HepG2 (cell line): ENCODE measurements around the gene ZCCHC9. TPM values are rescaled to one million over a fixed set of nuclear protein-coding genes. Genes with fewer than 3 reads are reported as not detected.
A peak's percentile ranks its signal among the peaks of the same experiment; 100 is the strongest.

Source experiments
- ATAC-seq: fragments of 200-7000 bp; cut with Tn5 transposase; 3 replicates; pipeline ENCODE4 v1.9.1; 2020; ENCODE audit warnings: mild to moderate bottlenecking, moderate library complexity
- BruUV-seq: library from RNA; stranded (reverse); fragments of 400-500 nt; replicated peaks from 2 replicates; lab custom pipeline; 2021; lab: Mats Ljungman, UMichigan
- CTCF ChIA-PET: fragments of 300-600 bp; formaldehyde crosslinking; extraction: SDS; loops from one replicate; lab custom pipeline; 2021; ENCODE audit warnings: low total read pairs, inconsistent platforms, low intra/inter-chr PET ratio; lab: Yijun Ruan, JAX
- POLR2A ChIA-PET: fragments of 350-600 bp; sonication (Branson Sonifier 250); formaldehyde crosslinking; loops from one replicate; lab custom pipeline; 2020; ENCODE audit warnings: antibody characterized with exemption, inconsistent platforms; lab: Yijun Ruan, JAX
- DNase-seq: peaks from one replicate; pipeline ENCODE4 v3.0.0-alpha.2; 2015; ENCODE audit warnings: low spot score
- FAIRE-seq: peaks from 3 replicates; lab custom pipeline; 2011; peaks lifted over from hg19 to GRCh38; lab: Jason Lieb, UNC
- H2AFZ ChIP-seq: one replicate; pipeline ENCODE4 v1.6.1; 2011; ENCODE audit warnings: low read length, inconsistent platforms
- H3K27ac ChIP-seq: fragments of 300-600 bp; 3 replicates; pipeline ENCODE4 v1.8.0; 2011; ENCODE audit warnings: mixed run types, mild to moderate bottlenecking, mixed read lengths, low read length, inconsistent platforms; ENCODE audit not compliant: insufficient read depth; ENCODE audit errors: extremely low read length
- H3K27me3 ChIP-seq, 2 experiments: fragments of 200-600 bp in 1 of 2; 2 replicates in 1 of 2; 3 replicates in 1 of 2; pipeline versions ENCODE4 v1.6.0 to v1.8.0; 2011; ENCODE audit warnings: low read length in 2 of 2, mild to moderate bottlenecking in 2 of 2, moderate library complexity in 2 of 2, inconsistent platforms in 1 of 2; ENCODE audit not compliant: insufficient read depth in 2 of 2, control insufficient read depth in 1 of 2
- H3K36me3 ChIP-seq, 2 experiments: fragments of 200-600 bp in 1 of 2; replicated peaks in 1 of 2; 2 replicates in 1 of 2; 3 replicates in 1 of 2; pipeline versions ENCODE4 v1.5.1 to v1.8.0; 2011; ENCODE audit warnings: low read length in 2 of 2, inconsistent platforms in 1 of 2; ENCODE audit not compliant: insufficient read depth in 2 of 2, control insufficient read depth in 1 of 2
- H3K4me1 ChIP-seq: 2 replicates; pipeline ENCODE4 v1.5.1; 2012; ENCODE audit warnings: low read length, inconsistent platforms; ENCODE audit not compliant: insufficient read depth
- H3K4me2 ChIP-seq: 2 replicates; pipeline ENCODE4 v1.6.0; 2011; ENCODE audit warnings: low read depth, low read length, inconsistent platforms
- H3K4me3 ChIP-seq, 3 experiments: fragments of 200-600 bp in 1 of 3; sonication (generic), shearing (Covaris generic) in 1 of 3; replicated peaks in 1 of 3; 2 replicates each; pipeline ENCODE4 v1.5.1; 2011 to 2016; ENCODE audit warnings: low read length in 3 of 3, inconsistent platforms in 2 of 3, low read depth in 2 of 3, mild to moderate bottlenecking in 2 of 3, control low read depth in 1 of 3, mixed read lengths in 1 of 3; ENCODE audit not compliant: insufficient read depth in 1 of 3
- H3K79me2 ChIP-seq: one replicate; pipeline ENCODE4 v1.6.1; 2011; ENCODE audit warnings: low read length, inconsistent platforms; ENCODE audit not compliant: insufficient read depth
- H3K9ac ChIP-seq: 2 replicates; pipeline ENCODE4 v1.6.0; 2011; ENCODE audit warnings: mild to moderate bottlenecking, low read depth, low read length, inconsistent platforms; ENCODE audit not compliant: insufficient read depth
- H3K9me3 ChIP-seq: 2 replicates; pipeline ENCODE4 v1.5.1; 2012; ENCODE audit warnings: mild to moderate bottlenecking, low read length
- H4K20me1 ChIP-seq: 2 replicates; pipeline ENCODE4 v1.6.0; 2011; ENCODE audit warnings: inconsistent platforms, mild to moderate bottlenecking, low read length, moderate library complexity; ENCODE audit not compliant: insufficient read depth
- ARNT ChIP-seq: fragments of 450-650 bp; IDR thresholded peaks from 2 replicates; pipeline ENCODE4 v1.6.1; 2017
- ATRX ChIP-seq: sonication (generic); formaldehyde crosslinking; IDR thresholded peaks from 2 replicates; pipeline ENCODE4 v1.4.0; 2020; ENCODE audit warnings: missing genetic modification reagents, borderline replicate concordance
- RFX1 ChIP-seq: fragments of 450-650 bp; IDR thresholded peaks from 2 replicates; pipeline ENCODE4 v1.6.1; 2017
- RFX3 ChIP-seq: IDR thresholded peaks from 2 replicates; pipeline ENCODE4 v1.6.1; 2016; ENCODE audit warnings: missing biosample characterization, missing genetic modification reagents
- SRSF9 ChIP-seq: fragments of 200-400 bp; formaldehyde crosslinking; IDR thresholded peaks from 2 replicates; pipeline ENCODE4 v1.6.1; 2018; ENCODE audit warnings: borderline replicate concordance, mild to moderate bottlenecking, low read depth, low read length; ENCODE audit not compliant: insufficient read depth, poor library complexity, severe bottlenecking
- ZNF274 ChIP-seq: sonication (generic); formaldehyde crosslinking; IDR thresholded peaks from 2 replicates; pipeline ENCODE4 v1.5.1; 2020; ENCODE audit warnings: mild to moderate bottlenecking, missing genetic modification reagents
- ZNF337 ChIP-seq: sonication (generic); formaldehyde crosslinking; IDR thresholded peaks from 2 replicates; pipeline ENCODE4 v1.5.1; 2020; ENCODE audit warnings: missing genetic modification reagents, low read depth, mild to moderate bottlenecking, borderline replicate concordance
- ZNF782 ChIP-seq: sonication (generic); formaldehyde crosslinking; IDR thresholded peaks from 2 replicates; pipeline ENCODE4 v1.4.0; 2020; ENCODE audit warnings: missing genetic modification reagents, mild to moderate bottlenecking, borderline replicate concordance
- ZSCAN25 ChIP-seq: sonication (generic); formaldehyde crosslinking; IDR thresholded peaks from 2 replicates; pipeline ENCODE4 v1.8.0; 2022; ENCODE audit warnings: mild to moderate bottlenecking, missing genetic modification reagents
- WGBS: methylation state at CpG from one replicate; pipeline ENCODE4 v1.1.6; 2017; ENCODE audit warnings: low lambda C conversion rate; 5-methylcytosine and 5-hydroxymethylcytosine counted together
- in situ Hi-C: cut with HindIII; loops from 2 replicates; pipeline ENCODE4 v1.10.0; 2017; ENCODE audit warnings: low pct_unique_long_range_greater_than_20kb; ENCODE audit not compliant: extremely low pct_ligation_motif_present
- intact Hi-C: fragments of 100-400 bp; cut with micrococcal nuclease; formaldehyde crosslinking; loops from one replicate; pipeline ENCODE4 v1.10.0; 2022; ENCODE audit not compliant: unreplicated experiment
- polyA plus RNA-seq, 8 experiments: library from polyadenylated mRNA; depleted of rRNA in 3 of 8; stranded (reverse) in 7 of 8; unstranded in 1 of 8; fragments of >200 nt; fragmentation: Illumina TruSeq in 4 of 8; extraction: Trizol in 4 of 8; gene quantifications; 2 replicates each; pipeline versions ENCODE4 v1.2.1 to v1.2.3, GENCODE V29; 2011 to 2016; ENCODE audit warnings: low read depth in 4 of 8, missing spikeins in 1 of 8, mixed read lengths in 1 of 8; ENCODE audit not compliant: insufficient read depth in 1 of 8
- total RNA-seq, 5 experiments: library from RNA; depleted of rRNA; stranded (reverse); fragments of >200 nt; fragmentation: Illumina TruSeq; extraction: Trizol; gene quantifications; 2 replicates each; pipeline ENCODE4 v1.2.3, GENCODE V29; 2016; ENCODE audit warnings: low read depth in 1 of 5

ZCCHC9 gene
- total and polyA plus RNA-seq, 2 of the 13 experiments (the other 11 are each of a cell fraction or from before 2014, with no cell fraction given) = 28.7 to 52.5 TPM

GRCh38 chr5:81335946-81336345, 34.6 kb downstream of the ZCCHC9 start (continued):
- TF ChIP-seq ZSCAN25 (CRISPR knock-in tag) = no peak

GRCh38 chr5:81336556-81336955, 35.2 kb downstream of the ZCCHC9 start:
- 0 out of 3 replicates have a peak, but pooled peaks have one; percentile 30 for ATAC-seq
- in situ Hi-C loops = no loop called here
- Histone ChIP-seq H4K20me1 (no peaks in the 10 kb centered on the region), H3K9me3 (no peaks in the 10 kb centered on the region), H3K36me3 (no peaks in the 10 kb centered on the region), H3K4me2 (no peak overlapping the region), H3K4me3 (no peak overlapping the region), H3K27me3 (no peaks in the 10 kb centered on the region), H3K27ac (no peak overlapping the region), H3K4me1 (no peaks in the 10 kb centered on the region), H3K9ac (no peak overlapping the region), H3K79me2 (no peaks in the 10 kb centered on the region), H2AFZ (no peak overlapping the region)
- TF ChIP-seq ZNF274 (CRISPR knock-in tag) = no peak
- TF ChIP-seq ARNT = no peak
- peak; percentile 54 for TF ChIP-seq RFX1
- no peak for TF ChIP-seq ATRX
- peak; percentile 58; the same call in 1 of the 2 replicates for TF ChIP-seq RFX3 (CRISPR knock-in tag)
- TF ChIP-seq ZNF782 (CRISPR knock-in tag) = no peak
- TF ChIP-seq ZNF337 (CRISPR knock-in tag) = no peak
- TF ChIP-seq SRSF9 = no peak
- 0% methylated on average over 1 of the region's 1 CpG for WGBS
- intact Hi-C loops = no loop called here
- DNase-seq = no peak
- no TSS peak for BruUV-seq
- FAIRE-seq = no peak
- ChIA-PET CTCF (no interaction called here), POLR2A (no interaction called here)
